Neural progenitor cell (in vitro differentiated cells): ENCODE measurements around the gene PPL. TPM values are rescaled to one million over a fixed set of nuclear protein-coding genes. Genes with fewer than 3 reads are reported as not detected.

Source experiments
- DNase-seq: peaks from one replicate; pipeline ENCODE4 v3.0.0-alpha.2; 2016; ENCODE audit warnings: low spot score
- H2AFZ ChIP-seq: fragments of 200-600 bp; sonication (generic); replicated peaks from 2 replicates; pipeline ENCODE4 v1.6.1; 2016; ENCODE audit warnings: antibody characterized with exemption
- H3F3A ChIP-seq: fragments of 200-600 bp; sonication (generic); 2 replicates; pipeline ENCODE4 v1.6.1; 2016; ENCODE audit warnings: antibody characterized with exemption, low read depth
- H3K27ac ChIP-seq: fragments of 200-600 bp; sonication (generic); 2 replicates; pipeline ENCODE4 v1.5.1; 2016; ENCODE audit warnings: mild to moderate bottlenecking
- H3K27me3 ChIP-seq: fragments of 200-600 bp; sonication (generic); 2 replicates; pipeline ENCODE4 v1.6.1; 2016; ENCODE audit warnings: mild to moderate bottlenecking, moderate library complexity
- H3K36me3 ChIP-seq: fragments of 200-600 bp; sonication (generic); 2 replicates; pipeline ENCODE4 v1.5.1; 2016
- H3K4me1 ChIP-seq: fragments of 200-600 bp; sonication (generic); 2 replicates; pipeline ENCODE4 v1.6.1; 2016; ENCODE audit warnings: mixed run types
- H3K4me2 ChIP-seq: fragments of 200-600 bp; sonication (generic); 2 replicates; pipeline ENCODE4 v1.6.1; 2016
- H3K4me3 ChIP-seq: fragments of 200-600 bp; sonication (generic); 2 replicates; pipeline ENCODE4 v1.5.1; 2016
- H3K79me2 ChIP-seq: fragments of 200-600 bp; sonication (generic); 2 replicates; pipeline ENCODE4 v1.6.1; 2016; ENCODE audit warnings: low read depth
- H3K9ac ChIP-seq: fragments of 200-600 bp; sonication (generic); 2 replicates; pipeline ENCODE4 v1.6.1; 2016
- H3K9me3 ChIP-seq: fragments of 200-600 bp; sonication (generic); 2 replicates; pipeline ENCODE4 v1.5.1; 2016; ENCODE audit warnings: low read depth
- H4K20me1 ChIP-seq: fragments of 200-600 bp; sonication (generic); 2 replicates; pipeline ENCODE4 v1.6.1; 2016; ENCODE audit warnings: low read depth
- H3K27ac Mint-ChIP-seq: 3 replicates; pipeline ENCODE4 v1.8.0; 2021; ENCODE audit warnings: mixed read lengths
- H3K27me3 Mint-ChIP-seq: 2 replicates; pipeline ENCODE4 v1.8.0; 2022; ENCODE audit warnings: low read depth, mild to moderate bottlenecking, inconsistent platforms, moderate library complexity, mixed read lengths; ENCODE audit not compliant: insufficient read depth
- H3K36me3 Mint-ChIP-seq: 3 replicates; pipeline ENCODE4 v1.8.0; 2021; ENCODE audit warnings: mixed read lengths
- H3K4me1 Mint-ChIP-seq: 3 replicates; pipeline ENCODE4 v1.8.0; 2021; ENCODE audit warnings: mixed read lengths
- H3K4me3 Mint-ChIP-seq: 3 replicates; pipeline ENCODE4 v1.8.0; 2021; ENCODE audit warnings: mild to moderate bottlenecking, moderate library complexity, mixed read lengths
- H3K9me3 Mint-ChIP-seq: 3 replicates; pipeline ENCODE4 v1.8.0; 2020; ENCODE audit warnings: mixed read lengths
- EZH2 ChIP-seq: fragments of 200-600 bp; sonication (generic); IDR thresholded peaks from 2 replicates; pipeline ENCODE4 v1.6.1; 2017; ENCODE audit warnings: antibody characterized with exemption, mild to moderate bottlenecking, moderate library complexity
- EZH2phosphoT487 ChIP-seq: fragments of 200-600 bp; sonication (generic); IDR thresholded peaks from 2 replicates; pipeline ENCODE4 v1.6.1; 2017; ENCODE audit warnings: antibody characterized with exemption
- total RNA-seq: library from RNA; depleted of rRNA; stranded (reverse); fragments of >200 nt; gene quantifications from 2 replicates; pipeline ENCODE4 v1.2.3, GENCODE V29; 2015; ENCODE audit warnings: low replicate concordance
- TF ChIP-seq, protein P1 (sequence below): fragments of 200-600 bp; sonication (generic); IDR thresholded peaks from 2 replicates; pipeline ENCODE4 v1.5.1; 2017; ENCODE audit warnings: antibody characterized with exemption, mild to moderate bottlenecking

The PPL gene
- total RNA-seq, 1 donor from 2014 or later: 1.0 TPM

DNA sequence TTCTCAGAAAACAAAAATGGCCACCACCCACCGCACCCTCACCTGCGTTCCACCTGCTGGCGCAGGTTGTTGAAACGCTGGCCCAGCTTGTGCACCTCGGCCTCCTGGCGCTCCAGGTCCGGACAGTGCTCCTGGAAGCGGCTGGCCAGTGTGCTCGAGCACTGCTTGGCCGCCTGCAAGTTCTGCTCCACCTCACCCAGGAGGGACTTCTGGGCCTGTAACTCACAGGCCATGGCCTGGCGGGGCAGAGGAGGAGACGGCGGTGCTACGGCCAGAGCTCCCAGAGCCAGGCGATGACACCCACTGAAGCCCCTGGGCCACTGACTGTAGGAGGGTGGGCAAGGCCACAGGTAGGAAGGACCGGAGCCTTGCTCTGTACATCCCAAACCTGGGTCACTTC, 46.3 kb downstream of the PPL start:
- no peak overlapping the region for H3K4me2 ChIP-seq
- H4K20me1 ChIP-seq: no peaks in the 10 kb centered on the region
- no peak for TF ChIP-seq EZH2phosphoT487
- TF ChIP-seq EZH2: no peak
- TF ChIP-seq, protein P1, sequence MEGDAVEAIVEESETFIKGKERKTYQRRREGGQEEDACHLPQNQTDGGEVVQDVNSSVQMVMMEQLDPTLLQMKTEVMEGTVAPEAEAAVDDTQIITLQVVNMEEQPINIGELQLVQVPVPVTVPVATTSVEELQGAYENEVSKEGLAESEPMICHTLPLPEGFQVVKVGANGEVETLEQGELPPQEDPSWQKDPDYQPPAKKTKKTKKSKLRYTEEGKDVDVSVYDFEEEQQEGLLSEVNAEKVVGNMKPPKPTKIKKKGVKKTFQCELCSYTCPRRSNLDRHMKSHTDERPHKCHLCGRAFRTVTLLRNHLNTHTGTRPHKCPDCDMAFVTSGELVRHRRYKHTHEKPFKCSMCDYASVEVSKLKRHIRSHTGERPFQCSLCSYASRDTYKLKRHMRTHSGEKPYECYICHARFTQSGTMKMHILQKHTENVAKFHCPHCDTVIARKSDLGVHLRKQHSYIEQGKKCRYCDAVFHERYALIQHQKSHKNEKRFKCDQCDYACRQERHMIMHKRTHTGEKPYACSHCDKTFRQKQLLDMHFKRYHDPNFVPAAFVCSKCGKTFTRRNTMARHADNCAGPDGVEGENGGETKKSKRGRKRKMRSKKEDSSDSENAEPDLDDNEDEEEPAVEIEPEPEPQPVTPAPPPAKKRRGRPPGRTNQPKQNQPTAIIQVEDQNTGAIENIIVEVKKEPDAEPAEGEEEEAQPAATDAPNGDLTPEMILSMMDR: no peak
- Mint-ChIP-seq H3K27me3 (no peaks in the 10 kb centered on the region), H3K9me3 (no peaks in the 10 kb centered on the region), H3K4me3 (no peak overlapping the region), H3K27ac (no peak overlapping the region), H3K4me1 (peaks cover 4% of the 10 kb centered on the region), H3K36me3 (peaks cover 7% of the 10 kb centered on the region)
- no peaks in the 10 kb centered on the region for H3K27me3 ChIP-seq
- H3K27ac ChIP-seq: no peak overlapping the region
- no peak overlapping the region for H2AFZ ChIP-seq
- no peaks in the 10 kb centered on the region for H3K79me2 ChIP-seq
- H3K4me1 ChIP-seq: no peaks in the 10 kb centered on the region
- H3F3A ChIP-seq: no peaks in the 10 kb centered on the region
- no peaks in the 10 kb centered on the region for H3K36me3 ChIP-seq
- no peak overlapping the region for H3K4me3 ChIP-seq
- H3K9ac ChIP-seq: no peak overlapping the region
- no peaks in the 10 kb centered on the region for H3K9me3 ChIP-seq
- no peak for DNase-seq

DNA sequence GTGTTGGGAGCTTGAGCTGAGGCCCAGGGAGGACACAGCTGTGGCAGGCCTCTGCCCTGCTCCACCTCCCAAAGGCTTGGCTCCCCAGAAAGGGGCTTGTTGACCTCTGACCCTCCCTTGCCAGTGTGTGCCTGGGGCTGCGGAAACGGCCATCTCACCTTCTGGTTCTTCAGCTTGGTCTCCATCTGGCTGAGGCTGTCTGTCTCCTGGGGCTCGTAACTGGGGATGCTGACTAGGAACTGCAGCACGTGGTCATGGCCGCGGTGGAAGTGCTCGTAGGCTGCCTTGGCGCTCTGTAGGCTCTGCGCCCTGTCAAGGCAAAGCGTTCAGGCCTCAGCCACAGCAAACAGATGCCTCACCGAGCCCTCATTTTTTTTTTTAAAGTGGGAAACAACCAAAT, 46.9 kb downstream of the PPL start:
- Histone ChIP-seq H3K27me3 (no peaks in the 10 kb centered on the region), H3K4me1 (no peaks in the 10 kb centered on the region), H3K9ac (no peak overlapping the region), H3K36me3 (no peaks in the 10 kb centered on the region), H3K4me2 (no peak overlapping the region), H3F3A (no peaks in the 10 kb centered on the region), H3K9me3 (no peaks in the 10 kb centered on the region), H3K27ac (no peak overlapping the region), H3K79me2 (no peaks in the 10 kb centered on the region), H2AFZ (no peak overlapping the region), H4K20me1 (no peaks in the 10 kb centered on the region), H3K4me3 (no peak overlapping the region)
- peaks cover under 1% of the 10 kb centered on the region for H3K27me3 Mint-ChIP-seq
- TF ChIP-seq, protein P1: no peak
- TF ChIP-seq EZH2 (no peak), EZH2phosphoT487 (no peak)
- no peaks in the 10 kb centered on the region for H3K9me3 Mint-ChIP-seq
- H3K4me1 Mint-ChIP-seq: peaks cover 4% of the 10 kb centered on the region
- H3K4me3 Mint-ChIP-seq: no peak overlapping the region
- H3K27ac Mint-ChIP-seq: no peak overlapping the region
- no peak for DNase-seq
- peaks cover 11% of the 10 kb centered on the region for H3K36me3 Mint-ChIP-seq

DNA sequence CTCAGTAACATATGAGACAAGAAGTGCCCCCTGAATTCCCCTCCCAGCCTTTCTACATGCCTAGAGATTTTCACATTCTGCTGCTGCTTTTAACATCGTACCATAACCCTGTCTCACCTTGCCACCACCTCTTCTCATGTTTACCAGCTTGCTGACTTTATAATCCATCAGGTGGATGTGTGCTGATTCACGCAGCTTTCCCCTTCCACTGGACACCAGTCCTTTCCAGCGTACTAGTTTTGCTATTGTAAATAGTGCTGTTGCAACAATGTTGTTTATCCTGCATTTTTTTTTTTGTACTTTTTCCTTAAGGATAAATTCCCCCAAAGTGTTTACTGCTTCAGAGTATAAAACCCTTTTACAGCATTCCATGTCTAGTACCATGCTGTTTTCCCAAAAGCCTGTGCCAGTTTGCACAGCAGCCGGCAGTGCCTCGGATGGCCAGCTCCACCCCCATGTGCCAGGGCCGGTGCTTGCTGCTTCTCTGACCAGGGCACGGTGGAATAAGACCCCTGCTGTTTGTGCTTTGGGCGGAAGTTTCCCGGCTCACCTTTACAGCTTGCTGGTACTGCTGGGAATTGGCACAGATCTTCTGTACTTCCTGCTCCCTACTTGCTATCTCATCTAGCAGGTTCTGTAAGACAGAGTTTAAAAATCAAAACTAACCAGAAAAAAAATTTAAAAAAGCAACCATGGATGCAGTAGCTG, 48.4 kb downstream of the PPL start:
- Histone ChIP-seq H3K36me3 (no peaks in the 10 kb centered on the region), H3K9me3 (no peaks in the 10 kb centered on the region), H3K79me2 (no peaks in the 10 kb centered on the region), H2AFZ (no peak overlapping the region), H3K4me3 (no peak overlapping the region), H4K20me1 (no peaks in the 10 kb centered on the region), H3K27ac (no peak overlapping the region), H3K4me2 (no peak overlapping the region), H3K4me1 (no peaks in the 10 kb centered on the region), H3F3A (no peaks in the 10 kb centered on the region), H3K9ac (no peak overlapping the region), H3K27me3 (no peaks in the 10 kb centered on the region)
- Mint-ChIP-seq H3K4me1 (peaks cover under 1% of the 10 kb centered on the region), H3K9me3 (no peaks in the 10 kb centered on the region), H3K4me3 (no peak overlapping the region), H3K27ac (peak overlapping the region; percentile 39), H3K27me3 (peaks cover 3% of the 10 kb centered on the region), H3K36me3 (peaks cover 22% of the 10 kb centered on the region)
- no peak for TF ChIP-seq EZH2
- TF ChIP-seq, protein P1: no peak
- no peak for DNase-seq
